Activated CD8-positive, alpha-beta memory T cell treated with anti-CD3 and anti-CD28 coated beads for 24 hours (primary cell): ENCODE measurements around the gene TEX53.

Experiments used
- DNase-seq: peaks from one replicate; pipeline ENCODE4 v3.0.0-alpha.2; 2020

TEX53 gene

GRCh38 chr9:114633438-114634089 is 24.0 kb downstream of the TEX53 start:
- no peak for DNase-seq

GRCh38 chr9:114631166-114631565 is 26.4 kb downstream of the TEX53 start:
- no peak for DNase-seq

- no peak for DNase-seq
Measured at GRCh38 chr9:114629563-114630090, 28.0 kb downstream of the TEX53 start.

DNA sequence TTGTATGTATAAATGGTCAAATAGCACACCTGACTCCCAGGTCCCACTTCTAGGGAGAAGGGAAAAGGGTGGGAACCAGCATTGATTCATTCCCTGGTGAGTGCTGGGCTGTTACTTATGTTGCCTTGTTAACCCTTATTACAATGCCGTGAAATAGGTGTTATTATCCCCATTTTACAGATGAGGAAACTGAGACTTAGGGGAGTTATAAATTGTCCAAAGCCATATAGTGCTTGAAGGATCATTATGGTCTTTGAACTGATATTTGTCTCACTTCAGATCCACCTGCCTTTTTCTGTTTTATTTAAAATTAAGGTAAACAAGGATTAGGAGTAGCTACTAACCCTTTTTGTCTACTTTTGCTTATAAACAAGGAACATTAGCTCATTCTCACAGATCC is 30.1 kb downstream of the TEX53 start:
- no peak for DNase-seq

- no peak for DNase-seq
Measured at GRCh38 chr9:114626415-114627020, 31.1 kb downstream of the TEX53 start.

DNA sequence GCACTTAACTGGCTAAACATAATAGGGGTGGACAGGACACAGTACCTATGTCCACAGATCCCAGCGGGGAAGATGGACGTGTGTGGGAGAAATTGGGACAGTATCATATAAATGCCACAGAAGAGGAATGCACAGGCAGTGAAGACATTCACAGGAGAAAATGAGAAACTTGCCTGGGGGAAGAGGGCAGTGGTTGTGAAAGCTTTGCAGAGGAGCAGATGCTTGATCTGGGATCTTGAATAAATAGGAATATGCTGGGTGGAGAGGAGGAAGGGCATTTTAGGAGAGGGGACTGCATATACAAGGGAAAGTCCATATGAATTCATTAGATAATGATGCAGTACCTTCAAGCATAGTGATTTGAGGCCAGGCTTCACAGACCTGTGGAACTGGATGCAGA is 32.9 kb downstream of the TEX53 start:
- DNase-seq: no peak

DNA sequence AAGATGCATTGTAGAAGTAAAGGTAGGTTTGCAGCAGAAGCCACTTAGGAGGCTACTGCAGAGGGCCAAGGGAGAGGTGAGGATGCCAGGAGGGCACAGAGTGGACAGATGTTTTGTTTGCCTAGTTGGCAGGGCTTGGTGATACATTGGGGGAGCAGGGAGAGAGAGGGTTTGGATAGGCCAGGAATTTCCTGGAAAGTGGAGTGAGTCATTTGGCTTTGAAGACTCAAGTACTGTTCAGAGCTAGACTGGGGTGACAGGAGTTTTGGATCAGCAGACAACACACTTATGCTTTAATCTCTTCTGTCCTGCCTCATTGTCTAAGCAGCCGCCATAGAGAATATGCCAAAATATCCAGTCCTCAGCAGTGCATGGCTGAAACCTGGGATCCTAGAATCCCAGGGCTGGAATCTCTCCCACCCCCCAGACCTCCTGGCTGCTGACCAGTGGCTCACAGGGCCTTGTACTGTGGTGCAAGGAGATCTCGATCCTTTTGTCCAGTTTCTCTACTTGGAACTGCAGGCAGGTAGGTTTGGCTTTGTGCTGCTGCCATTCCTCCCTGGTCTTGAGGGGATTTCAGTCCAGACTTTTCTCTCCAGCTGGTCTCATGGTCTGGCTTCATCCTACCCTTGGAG is 35.5 kb downstream of the TEX53 start:
- no peak for DNase-seq

- no peak for DNase-seq
Measured at GRCh38 chr9:114621561-114621960, 36.0 kb downstream of the TEX53 start.

- no peak for DNase-seq
Measured at GRCh38 chr9:114619191-114619761, 38.3 kb downstream of the TEX53 start.

- DNase-seq: no peak
Measured at GRCh38 chr9:114616684-114617520, 40.7 kb downstream of the TEX53 start.

DNA sequence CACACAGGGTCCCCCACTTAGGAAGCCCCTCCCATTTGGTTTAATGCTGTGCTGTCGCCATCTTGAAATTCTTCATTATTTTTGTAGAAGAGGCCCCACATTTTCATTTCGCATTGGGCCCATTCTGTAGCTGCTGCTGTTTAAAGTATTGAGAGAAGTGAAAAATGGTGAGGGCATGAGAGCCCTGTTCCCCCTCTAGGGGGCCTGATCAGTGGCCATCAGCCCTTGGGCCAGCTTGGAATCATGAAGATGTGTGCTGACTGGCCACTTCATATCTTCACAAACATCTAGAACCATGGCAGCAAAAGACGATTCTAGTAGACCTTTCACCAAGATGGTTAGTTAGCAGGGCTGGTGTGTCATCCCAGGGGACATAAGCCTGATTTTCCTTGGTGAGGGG is 43.2 kb downstream of the TEX53 start:
- no peak for DNase-seq

DNA sequence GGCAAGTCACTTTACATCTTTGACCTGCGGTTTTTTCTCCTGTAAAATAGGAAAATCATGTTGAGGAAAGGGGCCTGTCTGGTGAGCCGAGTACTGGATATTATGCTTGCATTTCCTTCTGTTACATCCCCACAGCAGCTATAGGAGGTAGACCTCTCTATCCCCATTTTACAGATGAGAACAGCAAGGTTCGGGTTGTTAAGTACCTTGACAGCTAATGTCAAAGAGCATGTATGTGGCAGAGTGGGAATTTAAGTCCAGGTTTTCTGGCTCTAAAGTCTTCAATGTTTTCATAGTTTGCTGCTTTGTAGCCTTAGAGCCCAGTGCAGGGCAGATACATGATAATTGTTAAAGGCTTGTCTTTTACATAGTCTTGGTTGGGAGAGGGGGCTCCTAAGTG is 43.7 kb downstream of the TEX53 start:
- no peak for DNase-seq

GRCh38 chr9:114613087-114613486 is 44.5 kb downstream of the TEX53 start:
- DNase-seq: no peak

GRCh38 chr9:114612272-114612923 is 45.2 kb downstream of the TEX53 start:
- no peak for DNase-seq

DNA sequence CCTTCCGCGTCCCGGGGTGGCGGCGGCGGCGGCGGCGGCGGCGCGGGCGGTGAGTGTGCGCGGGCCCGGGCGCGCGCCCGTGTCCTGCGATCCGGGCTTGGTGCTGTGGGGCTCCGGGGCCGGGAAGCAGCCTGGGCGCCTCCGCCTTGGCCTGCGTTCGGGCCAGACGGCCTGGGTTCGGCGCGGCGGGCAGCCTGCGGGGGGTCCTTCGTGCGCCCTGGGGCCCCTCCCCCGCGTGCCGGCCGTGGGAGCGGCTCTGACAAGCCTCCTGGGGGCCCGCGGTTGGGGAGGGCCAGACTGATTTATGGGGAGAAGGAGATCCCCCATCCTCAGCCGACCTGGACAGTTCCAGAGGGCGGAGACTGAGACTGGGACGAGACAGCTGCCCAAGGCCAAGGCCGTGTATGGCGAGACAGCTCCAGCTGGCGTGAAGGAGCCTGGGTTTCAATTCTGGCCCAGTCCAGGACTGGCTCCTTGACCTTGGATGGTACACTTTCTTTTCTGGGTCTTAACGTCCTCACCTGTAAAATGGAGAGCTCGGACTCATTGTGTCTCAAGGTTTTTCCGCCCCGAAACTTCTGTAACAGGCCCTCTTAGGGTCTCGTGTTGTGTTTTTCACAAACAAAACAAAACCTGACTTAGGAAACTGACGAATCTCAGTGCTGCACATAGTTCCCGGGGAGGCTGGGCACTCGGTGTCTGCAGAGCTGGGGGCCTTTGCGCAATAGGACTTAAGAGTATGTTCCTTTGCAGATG is 45.9 kb downstream of the TEX53 start:
- peak; percentile 85 for DNase-seq

- no peak for DNase-seq
Measured at GRCh38 chr9:114608525-114608796, 49.1 kb downstream of the TEX53 start.

GRCh38 chr9:114607671-114608524 is 49.7 kb downstream of the TEX53 start:
- no peak for DNase-seq

DNA sequence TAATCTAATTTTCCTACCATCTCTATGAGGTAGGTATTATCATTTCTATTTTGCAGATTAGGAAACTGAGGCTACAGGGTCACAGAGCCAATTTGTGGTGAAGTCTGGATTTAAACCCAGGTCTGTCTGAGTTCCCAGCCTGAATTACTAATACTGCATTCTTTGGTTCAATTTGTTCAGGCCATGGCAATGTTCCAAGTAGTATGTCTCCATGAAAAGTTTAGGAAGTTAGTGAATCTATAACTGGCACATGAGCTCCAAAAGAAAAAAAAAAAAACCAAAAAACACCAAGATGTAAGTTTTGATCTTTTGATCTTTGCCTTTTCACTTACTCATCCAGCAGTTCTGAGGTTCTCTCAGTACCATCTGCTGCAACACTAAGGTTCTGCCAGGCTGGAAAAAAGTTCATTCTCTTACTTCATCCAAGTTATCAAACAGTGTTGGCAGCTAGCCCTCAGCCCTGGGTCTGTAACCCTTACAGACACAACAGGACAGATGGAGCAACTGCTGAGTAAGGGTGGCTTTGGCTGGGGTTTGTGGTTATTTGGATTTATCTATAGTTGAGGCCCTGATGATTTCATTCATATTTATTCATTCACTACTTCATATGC is 50.9 kb downstream of the TEX53 start:
- DNase-seq: no peak
